Glutamatergic neuron (in vitro differentiated cells): ENCODE data around the gene CPSF4. TPM values are rescaled to one million over a fixed set of nuclear protein-coding genes. Genes with fewer than 3 reads are reported as not detected.
A peak's percentile ranks its signal among the peaks of the same experiment; 100 is the strongest.

Experiments
- DNase-seq: peaks from one replicate; pipeline ENCODE4 v3.0.0; 2022
- H3K27ac Mint-ChIP-seq: one replicate; pipeline ENCODE4 v1.8.0; 2020; ENCODE audit warnings: mild to moderate bottlenecking, mixed read lengths, inconsistent platforms; ENCODE audit not compliant: unreplicated experiment
- H3K27me3 Mint-ChIP-seq: one replicate; pipeline ENCODE4 v1.8.0; 2020; ENCODE audit warnings: mild to moderate bottlenecking, moderate library complexity, mixed read lengths, inconsistent platforms; ENCODE audit not compliant: unreplicated experiment
- H3K36me3 Mint-ChIP-seq: one replicate; pipeline ENCODE4 v1.8.0; 2020; ENCODE audit warnings: mild to moderate bottlenecking, mixed read lengths, inconsistent platforms; ENCODE audit not compliant: unreplicated experiment
- H3K4me1 Mint-ChIP-seq: one replicate; pipeline ENCODE4 v1.8.0; 2020; ENCODE audit warnings: mild to moderate bottlenecking, low read depth, mixed read lengths, inconsistent platforms; ENCODE audit not compliant: unreplicated experiment
- H3K4me3 Mint-ChIP-seq: one replicate; pipeline ENCODE4 v1.8.0; 2020; ENCODE audit warnings: mild to moderate bottlenecking, mixed read lengths, inconsistent platforms; ENCODE audit not compliant: unreplicated experiment
- H3K9me3 Mint-ChIP-seq: one replicate; pipeline ENCODE4 v1.8.0; 2020; ENCODE audit warnings: mild to moderate bottlenecking, moderate library complexity, mixed read lengths, inconsistent platforms; ENCODE audit not compliant: unreplicated experiment
- total RNA-seq: library from RNA; stranded (reverse); fragmentation: NEBNext Ultra II Directional; extraction: Animal tissue kit (Norgen Biotek cat#: 25700); gene quantifications from one replicate; pipeline ENCODE4 v1.2.1, GENCODE V29; 2021; ENCODE audit not compliant: unreplicated experiment
- TF ChIP-seq, protein P1 (sequence below): fragments of 200-600 bp; sonication (generic); IDR thresholded peaks from one replicate; pipeline ENCODE4 v1.5.0; 2021; ENCODE audit not compliant: partially characterized antibody, unreplicated experiment

CPSF4 gene
- total RNA-seq, 1 donor from 2014 or later, result 106 TPM

DNA sequence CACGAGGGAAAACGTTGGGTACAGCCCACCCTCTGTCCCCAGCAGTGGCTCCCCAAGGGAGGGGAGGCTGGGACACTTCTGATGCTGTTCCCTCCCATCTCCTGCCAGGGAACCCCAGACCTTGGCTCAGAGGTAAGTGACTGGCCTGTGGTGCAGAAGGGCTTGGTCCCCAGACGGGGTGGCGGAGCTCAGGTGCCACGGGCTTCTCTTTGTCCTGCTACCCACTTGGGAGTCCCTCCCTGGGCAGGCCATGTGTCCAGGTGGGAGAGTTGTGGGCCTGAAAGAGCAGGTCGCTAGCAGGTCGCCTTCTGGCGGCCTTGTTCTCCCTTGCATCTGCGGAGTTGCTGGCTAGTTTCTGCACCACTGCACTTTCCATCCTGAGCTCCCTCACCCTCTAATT lies 17.1 kb downstream of the CPSF4 start:
- Mint-ChIP-seq H3K27me3 (peaks cover 6% of the 10 kb centered on the region), H3K9me3 (peaks cover 8% of the 10 kb centered on the region), H3K4me1 (peaks cover 17% of the 10 kb centered on the region), H3K4me3 (no peak overlapping the region), H3K27ac (peak overlapping the region; percentile 68), H3K36me3 (no peaks in the 10 kb centered on the region)
- DNase-seq, result no peak
- TF ChIP-seq, protein P1, sequence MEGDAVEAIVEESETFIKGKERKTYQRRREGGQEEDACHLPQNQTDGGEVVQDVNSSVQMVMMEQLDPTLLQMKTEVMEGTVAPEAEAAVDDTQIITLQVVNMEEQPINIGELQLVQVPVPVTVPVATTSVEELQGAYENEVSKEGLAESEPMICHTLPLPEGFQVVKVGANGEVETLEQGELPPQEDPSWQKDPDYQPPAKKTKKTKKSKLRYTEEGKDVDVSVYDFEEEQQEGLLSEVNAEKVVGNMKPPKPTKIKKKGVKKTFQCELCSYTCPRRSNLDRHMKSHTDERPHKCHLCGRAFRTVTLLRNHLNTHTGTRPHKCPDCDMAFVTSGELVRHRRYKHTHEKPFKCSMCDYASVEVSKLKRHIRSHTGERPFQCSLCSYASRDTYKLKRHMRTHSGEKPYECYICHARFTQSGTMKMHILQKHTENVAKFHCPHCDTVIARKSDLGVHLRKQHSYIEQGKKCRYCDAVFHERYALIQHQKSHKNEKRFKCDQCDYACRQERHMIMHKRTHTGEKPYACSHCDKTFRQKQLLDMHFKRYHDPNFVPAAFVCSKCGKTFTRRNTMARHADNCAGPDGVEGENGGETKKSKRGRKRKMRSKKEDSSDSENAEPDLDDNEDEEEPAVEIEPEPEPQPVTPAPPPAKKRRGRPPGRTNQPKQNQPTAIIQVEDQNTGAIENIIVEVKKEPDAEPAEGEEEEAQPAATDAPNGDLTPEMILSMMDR, result no peak

- DNase-seq, result no peak
- Mint-ChIP-seq H3K4me3 (no peak overlapping the region), H3K27me3 (peaks cover 6% of the 10 kb centered on the region), H3K9me3 (peaks cover 8% of the 10 kb centered on the region), H3K4me1 (peaks cover 17% of the 10 kb centered on the region), H3K36me3 (no peaks in the 10 kb centered on the region), H3K27ac (peak overlapping the region; percentile 68)
- TF ChIP-seq, protein P1, result no peak
Observed at GRCh38 chr7:99456288-99456687, 17.5 kb downstream of the CPSF4 start.

- Mint-ChIP-seq H3K4me1 (peaks cover 17% of the 10 kb centered on the region), H3K27me3 (peaks cover 6% of the 10 kb centered on the region), H3K36me3 (no peaks in the 10 kb centered on the region), H3K27ac (peak overlapping the region; percentile 68), H3K9me3 (peaks cover 8% of the 10 kb centered on the region), H3K4me3 (no peak overlapping the region)
- no peak for DNase-seq
- TF ChIP-seq, protein P1, result no peak
Observed at GRCh38 chr7:99457050-99457649, 18.4 kb downstream of the CPSF4 start.

DNA sequence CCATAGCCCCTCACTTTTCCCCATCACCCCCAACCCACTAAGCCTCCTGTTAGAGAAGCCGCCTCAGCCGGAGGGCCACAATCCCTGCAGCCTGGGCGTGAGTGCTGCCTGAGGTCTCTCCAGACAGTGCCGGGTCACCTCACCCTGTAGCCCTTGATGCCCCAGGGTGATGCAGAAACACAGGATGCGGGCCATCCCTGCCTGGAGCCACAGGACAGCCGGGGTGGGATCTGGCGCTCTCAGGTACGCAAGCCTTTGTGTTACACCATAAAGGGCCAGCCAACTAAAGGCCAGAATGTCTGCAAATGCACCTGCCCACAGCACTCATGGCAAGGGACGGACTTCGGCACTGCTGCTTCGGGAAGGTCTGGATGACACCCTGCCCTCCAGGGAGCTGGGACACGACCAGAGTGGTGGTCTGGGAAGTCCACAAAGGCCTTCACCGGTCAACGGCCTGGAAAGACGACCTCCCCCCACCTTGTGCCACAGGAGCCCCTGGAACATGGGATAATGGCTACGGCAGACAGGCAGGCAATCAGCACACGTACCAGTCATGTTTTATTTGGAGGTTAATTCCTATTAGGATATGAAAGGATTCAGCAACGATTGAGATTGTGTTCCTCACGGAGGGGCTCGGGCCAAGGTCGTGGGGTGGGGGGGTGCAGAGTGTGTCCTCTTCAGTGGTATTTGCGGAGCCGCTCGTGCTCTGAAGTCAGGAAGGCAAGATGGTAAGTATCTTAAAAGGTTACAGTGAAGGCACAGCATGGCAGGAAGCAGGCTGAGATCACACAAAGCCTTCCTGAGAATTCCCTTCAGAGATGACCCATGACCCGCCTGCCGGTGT lies 19.1 kb downstream of the CPSF4 start:
- H3K9me3 Mint-ChIP-seq, result peaks cover 9% of the 10 kb centered on the region
- DNase-seq, result no peak
- H3K27ac Mint-ChIP-seq, result peak overlapping the region; percentile 52
- TF ChIP-seq, protein P1, result no peak
- no peaks in the 10 kb centered on the region for H3K36me3 Mint-ChIP-seq
- no peak overlapping the region for H3K4me3 Mint-ChIP-seq
- peaks cover 6% of the 10 kb centered on the region for H3K27me3 Mint-ChIP-seq
- H3K4me1 Mint-ChIP-seq, result peaks cover 17% of the 10 kb centered on the region

DNA sequence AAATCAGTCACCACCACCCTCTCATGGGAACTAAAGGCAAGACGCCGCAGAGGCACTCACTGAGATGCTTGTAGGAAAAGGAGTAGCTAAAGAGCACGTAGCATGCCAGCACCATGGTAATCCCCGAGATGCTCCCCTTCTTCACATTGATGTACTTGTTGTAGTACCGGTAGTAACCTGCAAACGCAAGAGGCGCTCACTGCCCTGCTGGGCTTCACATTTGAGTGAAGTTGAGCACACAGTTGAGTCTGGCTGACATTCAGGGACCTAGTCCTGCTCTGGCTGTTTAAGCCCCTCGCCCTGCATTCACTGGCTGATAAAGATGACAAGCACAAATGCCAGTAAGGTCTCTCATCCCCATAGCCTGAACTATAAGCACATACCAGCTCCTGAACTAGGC lies 20.3 kb downstream of the CPSF4 start:
- Mint-ChIP-seq H3K9me3 (peaks cover 11% of the 10 kb centered on the region), H3K36me3 (no peaks in the 10 kb centered on the region), H3K4me3 (no peak overlapping the region), H3K27me3 (peaks cover 6% of the 10 kb centered on the region), H3K4me1 (peaks cover 19% of the 10 kb centered on the region), H3K27ac (no peak overlapping the region)
- peak; percentile 43 for DNase-seq
- TF ChIP-seq, protein P1, result peak; percentile 56
